MM.1S (cell line): ENCODE measurements around the gene POLD2.

Source experiments
- DNase-seq: peaks from one replicate; pipeline ENCODE4 v3.0.0-alpha.2; 2015
- H2AFZ ChIP-seq: fragments of 300-600 bp; sonication (generic); 2 replicates; pipeline ENCODE4 v1.6.0; 2016; ENCODE audit warnings: antibody characterized with exemption, low read length
- H3F3A ChIP-seq: fragments of 300-600 bp; sonication (generic); 2 replicates; pipeline ENCODE4 v1.6.1; 2016; ENCODE audit warnings: mild to moderate bottlenecking, antibody characterized with exemption, low read length, moderate library complexity, mixed read lengths; ENCODE audit not compliant: insufficient read depth
- H3K27ac ChIP-seq: fragments of 300-600 bp; sonication (generic); 2 replicates; pipeline ENCODE4 v1.5.1; 2016; ENCODE audit warnings: mild to moderate bottlenecking, low read length
- H3K27me3 ChIP-seq: fragments of 300-600 bp; sonication (generic); replicated peaks from 2 replicates; pipeline ENCODE4 v1.6.0; 2016; ENCODE audit warnings: low read length; ENCODE audit not compliant: insufficient read depth
- H3K36me3 ChIP-seq: fragments of 300-600 bp; sonication (generic); replicated peaks from 2 replicates; pipeline ENCODE4 v1.6.1; 2016; ENCODE audit warnings: mild to moderate bottlenecking, low read length, mixed read lengths; ENCODE audit not compliant: insufficient read depth
- H3K4me1 ChIP-seq: fragments of 300-600 bp; sonication (generic); 2 replicates; pipeline ENCODE4 v1.6.1; 2016; ENCODE audit warnings: low read length, mixed read lengths
- H3K4me2 ChIP-seq: fragments of 300-600 bp; sonication (generic); 2 replicates; pipeline ENCODE4 v1.6.0; 2016; ENCODE audit warnings: low read depth, low read length
- H3K4me3 ChIP-seq: fragments of 300-600 bp; sonication (generic); 2 replicates; pipeline ENCODE4 v1.5.1; 2016; ENCODE audit warnings: low read length, mixed read lengths
- H3K79me2 ChIP-seq: fragments of 300-600 bp; sonication (generic); 2 replicates; pipeline ENCODE4 v1.6.1; 2016; ENCODE audit warnings: mixed run types, low read length, mixed read lengths
- H3K9ac ChIP-seq: fragments of 300-600 bp; sonication (generic); 2 replicates; pipeline ENCODE4 v1.6.1; 2016; ENCODE audit warnings: low read length, mixed read lengths
- H3K9me2 ChIP-seq: fragments of 300-600 bp; sonication (generic); replicated peaks from 2 replicates; pipeline ENCODE4 v1.6.1; 2016; ENCODE audit warnings: mild to moderate bottlenecking, low read length, mixed read lengths; ENCODE audit not compliant: insufficient read depth
- H3K9me3 ChIP-seq: fragments of 300-600 bp; sonication (generic); replicated peaks from 2 replicates; pipeline ENCODE4 v1.6.1; 2016; ENCODE audit warnings: mild to moderate bottlenecking, low read length, mixed read lengths; ENCODE audit not compliant: insufficient read depth
- H4K20me1 ChIP-seq: fragments of 300-600 bp; sonication (generic); 2 replicates; pipeline ENCODE4 v1.6.1; 2016; ENCODE audit warnings: mild to moderate bottlenecking, low read length, moderate library complexity, mixed read lengths; ENCODE audit not compliant: insufficient read depth
- CTCF ChIP-seq: fragments of 300-600 bp; sonication (generic); IDR thresholded peaks from 2 replicates; pipeline ENCODE4 v1.5.1; 2016; ENCODE audit warnings: antibody characterized with exemption, low read length, mixed read lengths
- EZH2 ChIP-seq: fragments of 300-600 bp; sonication (generic); optimal IDR thresholded peaks from 2 replicates; pipeline ENCODE3; 2017; ENCODE audit warnings: low read depth, mild to moderate bottlenecking, antibody characterized with exemption, low read length, mixed read lengths
- EZH2phosphoT487 ChIP-seq: fragments of 300-600 bp; sonication (generic); IDR thresholded peaks from 2 replicates; pipeline ENCODE4 v1.6.1; 2018; ENCODE audit warnings: antibody characterized with exemption, low read length

POLD2 gene

GRCh38 chr7:44098092-44099068 is 25.0 kb downstream of the POLD2 start:
- no peaks in the 10 kb centered on the region for H3K79me2 ChIP-seq
- no peaks in the 10 kb centered on the region for H3K27me3 ChIP-seq
- H3K4me3 ChIP-seq: no peak overlapping the region
- peak overlapping the region; percentile 67 for H2AFZ ChIP-seq
- TF ChIP-seq CTCF (no peak), EZH2 (no peak)
- H3K9ac ChIP-seq: peak overlapping the region; percentile 51
- DNase-seq: no peak
- peak overlapping the region; percentile 31; the same call in 1 of the 2 replicates for H3K4me2 ChIP-seq
- peaks cover 11% of the 10 kb centered on the region for H3F3A ChIP-seq
- H3K9me2 ChIP-seq: no peaks in the 10 kb centered on the region
- no peaks in the 10 kb centered on the region for H3K9me3 ChIP-seq
- H4K20me1 ChIP-seq: no peaks in the 10 kb centered on the region
- no peaks in the 10 kb centered on the region for H3K36me3 ChIP-seq
- peaks cover 27% of the 10 kb centered on the region for H3K4me1 ChIP-seq
- H3K27ac ChIP-seq: peak overlapping the region; percentile 93

- Histone ChIP-seq H3K79me2 (no peaks in the 10 kb centered on the region), H3K27me3 (no peaks in the 10 kb centered on the region), H3K27ac (peak overlapping the region; percentile 93), H3K4me2 (peak overlapping the region; percentile 31; the same call in 1 of the 2 replicates), H3K9me2 (no peaks in the 10 kb centered on the region), H2AFZ (peak overlapping the region; percentile 67), H3K9me3 (no peaks in the 10 kb centered on the region), H4K20me1 (no peaks in the 10 kb centered on the region), H3K4me3 (no peak overlapping the region), H3F3A (peaks cover 11% of the 10 kb centered on the region), H3K36me3 (no peaks in the 10 kb centered on the region), H3K4me1 (peaks cover 27% of the 10 kb centered on the region), H3K9ac (peak overlapping the region; percentile 51)
- no peak for TF ChIP-seq EZH2phosphoT487
- no peak for TF ChIP-seq CTCF
- DNase-seq: peak; percentile 80
These were observed 26.1 kb downstream of the POLD2 start for GRCh38 chr7:44097064-44097932.

- Histone ChIP-seq H3K4me1 (peaks cover 27% of the 10 kb centered on the region), H3K4me2 (no peak overlapping the region), H3F3A (peaks cover 11% of the 10 kb centered on the region), H4K20me1 (no peaks in the 10 kb centered on the region), H3K79me2 (no peaks in the 10 kb centered on the region), H3K9me2 (no peaks in the 10 kb centered on the region), H3K27me3 (no peaks in the 10 kb centered on the region), H2AFZ (no peak overlapping the region; the same call in 1 of the 2 replicates), H3K9me3 (no peaks in the 10 kb centered on the region), H3K27ac (peak overlapping the region; percentile 93; the same call in 1 of the 2 replicates), H3K9ac (no peak overlapping the region), H3K36me3 (no peaks in the 10 kb centered on the region), H3K4me3 (no peak overlapping the region)
- DNase-seq: no peak
- TF ChIP-seq CTCF: no peak
- no peak for TF ChIP-seq EZH2
- TF ChIP-seq EZH2phosphoT487: no peak
These were observed 26.9 kb downstream of the POLD2 start for GRCh38 chr7:44096326-44096881.
